Measurements from ENCODE around the gene MTA2. TPM values are rescaled to one million over a fixed set of nuclear protein-coding genes. Genes with fewer than 3 reads are reported as not detected.
A peak's percentile ranks its signal among the peaks of the same experiment; 100 is the strongest.

The MTA2 gene
- total RNA-seq, 1 experiment from 2014 or later: 193 TPM

DNA sequence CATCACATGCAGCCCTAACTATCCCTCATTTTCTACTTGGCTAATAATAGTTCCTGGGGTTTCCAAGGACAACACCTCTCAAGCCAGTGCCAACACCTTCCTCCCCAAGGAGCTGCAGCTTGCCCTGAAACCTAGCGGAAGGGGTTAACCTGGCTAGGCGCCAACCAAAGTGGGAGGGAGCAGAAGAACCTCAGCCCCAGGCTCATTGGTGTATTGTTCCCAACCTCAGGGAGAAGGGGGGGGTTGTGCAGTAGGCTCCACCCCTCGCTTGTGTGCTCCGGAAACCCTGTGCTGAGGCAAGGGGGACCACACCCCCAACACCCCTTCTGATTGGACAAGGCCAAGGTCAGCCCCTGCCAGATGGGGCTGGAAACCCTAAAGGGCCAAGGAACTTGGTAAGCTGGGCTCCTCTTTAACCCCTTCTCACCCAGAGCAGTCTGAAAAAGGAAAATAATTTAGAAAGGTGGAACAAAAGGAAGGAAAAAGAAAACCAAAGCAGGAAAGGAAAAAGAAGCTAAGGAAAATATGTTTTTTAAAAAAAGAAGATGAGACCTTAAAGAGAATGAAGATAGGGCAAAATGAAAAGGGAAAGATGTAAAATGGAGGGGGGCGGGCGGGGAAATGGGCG, 2.5 kb downstream of the MTA2 start:
- Histone ChIP-seq H3K36me3 (ENCODE audit: low read depth, low read length) (peaks cover 48% of the 10 kb centered on the region), H3K4me2 (ENCODE audit: low read length) (peak overlapping the region; percentile 99), H3K4me1 (ENCODE audit: insufficient read depth, low read length) (peaks cover 21% of the 10 kb centered on the region), H3F3A (ENCODE audit: low read length, unreplicated experiment) (no peaks in the 10 kb centered on the region), H3K79me2 (ENCODE audit: low read length) (peaks cover 43% of the 10 kb centered on the region), H3K27me3 (ENCODE audit: low read length) (no peaks in the 10 kb centered on the region), H4K20me1 (ENCODE audit: low read length) (no peaks in the 10 kb centered on the region), H3K9me3 (ENCODE audit: low read length) (no peaks in the 10 kb centered on the region), H3K4me3 (ENCODE audit: low read length) (peak overlapping the region; percentile 93; the same call in 1 of the 2 replicates), H3K9ac (ENCODE audit: low read length) (peak overlapping the region; percentile 98), H3K9me2 (replicated peaks; ENCODE audit: low read length) (no peaks in the 10 kb centered on the region), H2AFZ (ENCODE audit: low read length) (no peak overlapping the region), H3K27ac (ENCODE audit: low read length) (0 out of 2 replicates have a peak overlapping the region, but pooled peaks have one; percentile 0)
- TF ChIP-seq EZH2phosphoT487 (IDR thresholded peaks at IDR 0.05; ENCODE audit: borderline replicate concordance, low read length) (no peak), EZH2 (IDR thresholded peaks at IDR 0.05; ENCODE audit: low read length, unreplicated experiment) (no peak)
- TF ChIP-seq, protein P1, sequence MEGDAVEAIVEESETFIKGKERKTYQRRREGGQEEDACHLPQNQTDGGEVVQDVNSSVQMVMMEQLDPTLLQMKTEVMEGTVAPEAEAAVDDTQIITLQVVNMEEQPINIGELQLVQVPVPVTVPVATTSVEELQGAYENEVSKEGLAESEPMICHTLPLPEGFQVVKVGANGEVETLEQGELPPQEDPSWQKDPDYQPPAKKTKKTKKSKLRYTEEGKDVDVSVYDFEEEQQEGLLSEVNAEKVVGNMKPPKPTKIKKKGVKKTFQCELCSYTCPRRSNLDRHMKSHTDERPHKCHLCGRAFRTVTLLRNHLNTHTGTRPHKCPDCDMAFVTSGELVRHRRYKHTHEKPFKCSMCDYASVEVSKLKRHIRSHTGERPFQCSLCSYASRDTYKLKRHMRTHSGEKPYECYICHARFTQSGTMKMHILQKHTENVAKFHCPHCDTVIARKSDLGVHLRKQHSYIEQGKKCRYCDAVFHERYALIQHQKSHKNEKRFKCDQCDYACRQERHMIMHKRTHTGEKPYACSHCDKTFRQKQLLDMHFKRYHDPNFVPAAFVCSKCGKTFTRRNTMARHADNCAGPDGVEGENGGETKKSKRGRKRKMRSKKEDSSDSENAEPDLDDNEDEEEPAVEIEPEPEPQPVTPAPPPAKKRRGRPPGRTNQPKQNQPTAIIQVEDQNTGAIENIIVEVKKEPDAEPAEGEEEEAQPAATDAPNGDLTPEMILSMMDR (conservative IDR thresholded peaks at IDR 0.05; ENCODE audit: low read depth, low read length): no peak
- no TSS peak for BruUV-seq (replicated peaks)
- ChIA-PET CTCF (interaction anchor here (0.7 kb wide), 1 partner anchor 265 kb away, joined by 5 read pairs; no protein-coding TSS in a partner anchor), POLR2A (ENCODE audit: unreplicated experiment) (interaction anchor here (0.6 kb wide), 1 partner anchor 69 kb away, joined by 10 read pairs; no protein-coding TSS in a partner anchor)
- ATAC-seq: peak; percentile 37
- DNase-seq: peak; percentile 96
- intact Hi-C loops (cut with micrococcal nuclease): loop anchor here (1.0 kb wide), 1 partner anchor 8 kb away; the partner anchor contains the start of gene TUT1

DNA sequence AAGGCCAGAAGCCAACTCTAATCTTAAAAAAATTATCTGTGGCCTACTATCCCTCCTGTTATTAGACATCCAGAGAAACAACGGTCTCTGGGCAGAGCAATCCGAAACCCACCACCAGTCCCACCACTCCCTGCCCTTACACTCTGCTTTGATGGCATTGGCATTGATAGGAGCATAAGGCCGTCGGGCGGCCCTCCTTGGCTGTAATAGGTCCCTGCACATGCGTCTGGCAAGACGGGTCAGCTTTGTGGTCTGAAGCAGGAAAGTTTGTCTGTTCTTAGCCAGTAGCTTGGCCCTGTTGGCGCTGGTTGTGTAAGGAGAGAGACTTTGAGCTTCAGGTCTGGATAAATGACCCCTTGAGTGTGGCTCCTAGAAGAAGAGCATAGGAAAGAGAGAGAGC, 6.5 kb downstream of the MTA2 start:
- ChIA-PET CTCF (interaction anchor here (0.5 kb wide), 1 partner anchor 201 kb away, joined by 3 read pairs; no protein-coding TSS in a partner anchor), POLR2A (ENCODE audit: unreplicated experiment) (no interaction called here)
- TF ChIP-seq EZH2phosphoT487 (IDR thresholded peaks at IDR 0.05; ENCODE audit: borderline replicate concordance, low read length) (no peak), EZH2 (IDR thresholded peaks at IDR 0.05; ENCODE audit: low read length, unreplicated experiment) (no peak)
- TF ChIP-seq, protein P1 (conservative IDR thresholded peaks at IDR 0.05; ENCODE audit: low read depth, low read length): no peak
- peaks cover 40% of the 10 kb centered on the region for H3K79me2 ChIP-seq (ENCODE audit: low read length)
- H3K4me3 ChIP-seq (ENCODE audit: low read length): no peak overlapping the region
- no peak overlapping the region for H3K9ac ChIP-seq (ENCODE audit: low read length)
- peaks cover 58% of the 10 kb centered on the region for H3K36me3 ChIP-seq (ENCODE audit: low read depth, low read length)
- no peaks in the 10 kb centered on the region for H3K27me3 ChIP-seq (ENCODE audit: low read length)
- peaks cover 25% of the 10 kb centered on the region for H3K4me1 ChIP-seq (ENCODE audit: insufficient read depth, low read length)
- BruUV-seq (replicated peaks): no TSS peak
- H4K20me1 ChIP-seq (ENCODE audit: low read length): no peaks in the 10 kb centered on the region
- H2AFZ ChIP-seq (ENCODE audit: low read length): no peak overlapping the region
- ATAC-seq: no peak
- intact Hi-C loops (cut with micrococcal nuclease): no loop called here
- no peaks in the 10 kb centered on the region for H3K9me2 ChIP-seq (replicated peaks; ENCODE audit: low read length)
- H3K9me3 ChIP-seq (ENCODE audit: low read length): no peaks in the 10 kb centered on the region
- no peak for DNase-seq
- H3K27ac ChIP-seq (ENCODE audit: low read length): no peak overlapping the region
- peaks cover 7% of the 10 kb centered on the region for H3F3A ChIP-seq (ENCODE audit: low read length, unreplicated experiment)
- H3K4me2 ChIP-seq (ENCODE audit: low read length): no peak overlapping the region

Data from PC-3 (cell line).